ENCODE measurements around the gene ZFX.

Gene ZFX

GRCh38 chrX:24214568-24214967 is 65.0 kb downstream of the ZFX start:
- DNase-seq (ENCODE audit: extremely low spot score) = no peak
- ChIA-PET POLR2A (no interaction called here), CTCF (no interaction called here)
- no peak for TF ChIP-seq CTCF (IDR thresholded peaks at IDR 0.05; ENCODE audit: control extremely low read depth, extremely low read depth, low read depth, missing control alignments)

- CTCF ChIA-PET = no interaction called here
These were observed 65.7 kb downstream of the ZFX start for GRCh38 chrX:24215272-24215671.

GRCh38 chrX:24216037-24216436 is 66.5 kb downstream of the ZFX start:
- DNase-seq (ENCODE audit: extremely low spot score) = no peak
- TF ChIP-seq CTCF (IDR thresholded peaks at IDR 0.05; ENCODE audit: control extremely low read depth, extremely low read depth, low read depth, missing control alignments) = no peak
- ChIA-PET CTCF (no interaction called here), POLR2A (no interaction called here)

More at GRCh38 chrX:24215272-24215671, 65.7 kb downstream of the ZFX start:
- POLR2A ChIA-PET = no interaction called here
- no peak for DNase-seq (ENCODE audit: extremely low spot score)
- TF ChIP-seq CTCF (IDR thresholded peaks at IDR 0.05; ENCODE audit: control extremely low read depth, extremely low read depth, low read depth, missing control alignments) = no peak

GRCh38 chrX:24216827-24217226 is 67.3 kb downstream of the ZFX start:
- TF ChIP-seq CTCF (IDR thresholded peaks at IDR 0.05; ENCODE audit: control extremely low read depth, extremely low read depth, low read depth, missing control alignments) = no peak
- no peak for DNase-seq (ENCODE audit: extremely low spot score)
- CTCF ChIA-PET = no interaction called here
- POLR2A ChIA-PET = no interaction called here

- POLR2A ChIA-PET = no interaction called here
- CTCF ChIA-PET = no interaction called here
- DNase-seq (ENCODE audit: extremely low spot score) = no peak
- TF ChIP-seq CTCF (IDR thresholded peaks at IDR 0.05; ENCODE audit: control extremely low read depth, extremely low read depth, low read depth, missing control alignments) = no peak
These were observed 69.8 kb downstream of the ZFX start for GRCh38 chrX:24219320-24219719.

GRCh38 chrX:24221872-24222271 is 72.3 kb downstream of the ZFX start:
- CTCF ChIA-PET = no interaction called here
- no peak for DNase-seq (ENCODE audit: extremely low spot score)
- no peak for TF ChIP-seq CTCF (IDR thresholded peaks at IDR 0.05; ENCODE audit: control extremely low read depth, extremely low read depth, low read depth, missing control alignments)
- POLR2A ChIA-PET = no interaction called here

GRCh38 chrX:24225265-24225664 is 75.7 kb downstream of the ZFX start:
- no peak for DNase-seq (ENCODE audit: extremely low spot score)
- POLR2A ChIA-PET = no interaction called here
- TF ChIP-seq CTCF (IDR thresholded peaks at IDR 0.05; ENCODE audit: control extremely low read depth, extremely low read depth, low read depth, missing control alignments) = no peak
- CTCF ChIA-PET = no interaction called here
